Inflammatory macrophage treated with lipopolysaccharide for 1 hour (primary cell): Measurements from ENCODE around the gene RTEL1.
"Not testable (repeated sequence)": the region's sequence is repeated elsewhere in the genome, so short reads cannot be mapped to it uniquely, and the experiment has no call there.

Source experiments
- DNase-seq, 2 donors: peaks; one replicate each; pipeline ENCODE4 v3.0.0-alpha.2; 2020 to 2022

Gene RTEL1

DNA sequence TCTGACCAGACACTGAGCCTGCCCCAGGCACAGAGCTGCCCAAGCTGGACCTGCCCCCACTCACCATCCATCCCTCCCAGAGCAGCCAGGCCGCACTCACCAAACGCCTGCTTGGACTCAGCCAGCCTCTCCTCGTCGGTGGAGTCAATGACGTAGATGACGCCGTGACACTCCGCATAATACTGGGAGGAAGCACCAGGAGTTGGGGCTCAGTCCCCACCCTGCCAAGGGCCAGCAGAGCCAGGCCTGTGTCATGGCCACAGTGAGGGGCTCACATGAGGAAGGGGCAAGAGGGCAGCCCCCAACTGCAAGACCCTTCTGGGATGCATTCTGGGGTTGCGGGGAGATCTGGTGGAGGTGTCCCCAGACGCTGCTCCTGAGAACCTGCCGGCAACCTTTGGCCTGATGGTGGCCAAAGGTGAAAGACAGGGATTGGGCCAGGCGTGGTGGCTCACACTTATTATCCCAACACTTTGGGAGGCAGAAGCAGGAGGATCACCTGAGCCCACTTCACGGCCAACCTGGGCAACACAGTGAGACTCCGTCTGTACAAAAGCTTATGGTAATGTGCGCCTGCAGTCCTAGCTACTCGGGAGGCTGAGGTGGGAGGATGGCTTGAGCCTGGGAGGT lies 44.0 kb downstream of the RTEL1 start:
- no peak for DNase-seq

DNA sequence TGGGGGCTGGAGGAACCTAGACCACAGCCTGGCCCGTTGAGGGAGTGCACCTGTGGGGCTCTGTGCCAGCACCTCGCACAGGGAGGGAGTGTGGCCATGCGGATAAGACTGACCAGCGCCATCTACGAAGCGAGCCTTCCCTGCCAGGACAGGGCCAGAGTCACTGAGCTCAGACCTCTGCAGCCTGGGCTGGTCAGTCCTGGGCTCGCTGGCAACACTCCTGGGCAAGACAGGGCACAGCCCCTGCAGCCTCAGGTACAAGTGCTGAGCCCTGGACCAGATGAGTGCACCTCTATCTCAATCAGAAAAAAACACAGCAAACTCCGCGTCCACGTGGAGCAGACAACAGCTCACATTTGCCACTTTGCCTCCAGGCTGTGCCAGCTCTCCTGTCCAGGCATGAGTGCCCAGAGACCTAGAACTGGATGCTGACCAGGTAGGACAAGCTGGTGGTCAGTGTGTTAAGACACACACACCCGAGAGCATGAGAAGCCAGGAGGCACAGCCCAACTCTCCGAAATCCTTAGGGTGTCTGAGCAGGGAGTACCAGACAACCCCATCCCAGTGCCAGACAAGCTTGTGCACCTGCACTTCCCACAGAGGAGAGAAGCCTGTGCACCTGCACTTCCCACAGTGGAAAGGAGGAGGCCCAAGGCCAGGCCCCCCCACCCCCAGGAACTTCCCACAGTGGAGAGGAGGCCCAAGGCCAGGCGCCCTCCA lies 44.8 kb downstream of the RTEL1 start:
- no peak for DNase-seq

DNA sequence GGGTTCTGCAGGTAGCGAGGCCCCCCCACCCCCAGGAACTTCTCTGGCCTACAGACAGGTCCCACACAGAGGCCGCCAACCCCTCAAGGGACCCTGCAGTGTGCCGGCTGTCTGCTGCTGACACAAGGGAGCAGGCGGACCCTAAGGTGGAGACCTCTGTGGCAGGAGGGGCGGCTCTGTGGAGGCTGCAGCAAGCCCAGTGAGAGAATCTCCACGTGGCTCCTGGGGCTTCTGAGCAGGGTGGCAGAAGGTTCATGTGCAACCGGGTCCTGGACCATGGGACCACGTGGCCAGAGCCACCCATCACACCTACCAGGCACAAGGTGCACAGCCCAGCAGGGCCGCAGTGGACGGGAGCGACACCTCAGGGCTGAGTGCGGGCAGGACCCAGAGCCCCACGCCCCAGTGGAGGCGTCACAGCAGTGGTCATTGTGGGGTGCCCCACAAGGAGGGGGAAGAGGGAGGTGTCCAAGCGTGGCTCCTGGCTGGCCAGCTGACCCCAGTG lies 45.4 kb downstream of the RTEL1 start:
- DNase-seq, result no peak

DNA sequence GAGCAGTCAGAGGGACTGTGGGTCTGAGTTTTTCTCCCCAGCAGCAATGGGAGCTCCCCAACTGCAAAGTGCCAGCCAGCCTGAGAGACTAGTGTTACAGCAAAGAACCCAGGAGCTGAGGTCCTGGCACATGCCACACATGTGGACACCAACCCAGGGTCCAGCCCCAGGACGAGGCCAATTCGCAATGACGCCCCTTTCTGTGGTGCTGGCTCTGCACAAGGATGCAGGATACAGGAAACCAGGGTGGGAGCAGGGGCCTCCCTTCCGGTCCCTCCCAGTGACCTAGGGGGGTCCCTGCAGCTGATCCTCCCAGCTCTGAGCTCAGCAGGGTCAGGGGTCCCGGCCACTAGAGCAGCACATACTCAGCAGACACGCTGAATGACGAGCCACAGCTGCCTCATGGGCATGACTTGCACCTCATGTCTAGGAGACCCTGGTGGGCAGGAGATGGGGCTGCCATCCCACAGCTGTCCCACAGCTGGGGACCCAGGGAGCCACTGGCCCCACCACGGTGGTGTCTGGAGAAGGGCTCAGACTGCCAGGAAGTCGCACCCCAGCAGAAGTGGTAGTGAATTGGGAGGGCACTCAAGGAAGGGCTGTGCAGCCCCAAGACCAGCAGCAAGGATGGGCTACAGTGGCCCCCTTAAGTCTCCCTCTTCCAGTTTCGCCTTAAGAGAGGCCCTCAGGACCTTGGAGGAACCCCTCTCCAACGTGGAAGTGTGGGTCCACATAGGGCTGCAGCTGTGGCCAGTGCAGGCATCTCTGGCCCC lies 46.0 kb downstream of the RTEL1 start:
- DNase-seq, result no peak

DNA sequence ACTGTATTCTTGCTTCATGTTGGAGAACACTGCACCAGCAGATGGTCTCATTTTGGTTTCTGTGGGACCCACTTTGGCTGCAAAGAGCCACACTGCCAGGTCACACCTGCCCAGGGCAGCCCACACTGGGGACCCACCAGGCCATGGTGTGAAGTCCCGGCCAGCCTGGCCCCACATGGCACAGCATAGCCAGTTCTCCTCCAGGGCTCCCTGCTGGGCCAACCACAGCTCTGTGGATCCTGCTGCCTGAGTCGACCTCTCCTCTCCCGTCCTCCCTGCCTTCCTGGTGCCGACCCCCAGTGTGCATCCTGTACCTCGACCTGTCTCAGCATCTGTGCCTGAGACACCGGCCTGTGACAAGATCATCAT lies 46.6 kb downstream of the RTEL1 start:
- DNase-seq, result no peak

DNA sequence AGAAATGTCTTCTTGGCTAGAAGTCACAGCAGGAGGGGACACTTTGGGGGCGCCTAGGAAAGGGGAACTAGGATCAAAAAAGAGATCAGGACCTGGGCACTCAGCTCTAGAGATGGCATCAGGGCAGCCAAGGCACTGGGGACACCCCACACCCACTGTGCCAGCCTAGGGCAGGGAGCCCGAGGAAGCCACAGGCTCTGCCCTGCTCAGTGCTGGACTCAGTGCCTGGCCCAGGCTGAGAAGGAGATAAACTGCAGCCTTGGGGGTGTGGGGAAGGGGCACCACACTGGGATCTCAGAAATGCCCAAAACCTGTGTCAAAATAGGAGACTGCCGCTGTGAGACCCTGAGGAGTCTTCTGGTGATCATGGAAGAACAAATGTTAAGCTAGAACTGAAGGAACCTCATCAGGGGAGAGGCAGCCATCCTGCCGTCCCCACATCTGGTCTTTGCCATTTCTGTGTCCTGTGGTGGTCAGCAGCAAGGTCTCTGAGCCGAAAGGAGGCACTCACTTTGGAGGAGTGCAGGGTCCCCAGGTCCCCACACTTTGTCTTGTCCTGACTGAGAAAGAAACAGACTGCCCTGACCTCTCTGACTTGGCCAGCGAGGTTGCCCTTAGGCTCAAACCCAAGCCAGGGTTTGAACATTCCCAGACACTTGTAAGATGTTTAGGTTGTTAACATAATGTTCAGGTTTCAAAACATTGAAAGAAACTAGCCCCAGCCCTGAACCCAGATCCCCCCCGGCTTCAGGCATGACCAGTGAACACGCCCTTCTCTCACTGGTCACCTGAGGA lies 47.3 kb downstream of the RTEL1 start:
- DNase-seq, result no peak

DNA sequence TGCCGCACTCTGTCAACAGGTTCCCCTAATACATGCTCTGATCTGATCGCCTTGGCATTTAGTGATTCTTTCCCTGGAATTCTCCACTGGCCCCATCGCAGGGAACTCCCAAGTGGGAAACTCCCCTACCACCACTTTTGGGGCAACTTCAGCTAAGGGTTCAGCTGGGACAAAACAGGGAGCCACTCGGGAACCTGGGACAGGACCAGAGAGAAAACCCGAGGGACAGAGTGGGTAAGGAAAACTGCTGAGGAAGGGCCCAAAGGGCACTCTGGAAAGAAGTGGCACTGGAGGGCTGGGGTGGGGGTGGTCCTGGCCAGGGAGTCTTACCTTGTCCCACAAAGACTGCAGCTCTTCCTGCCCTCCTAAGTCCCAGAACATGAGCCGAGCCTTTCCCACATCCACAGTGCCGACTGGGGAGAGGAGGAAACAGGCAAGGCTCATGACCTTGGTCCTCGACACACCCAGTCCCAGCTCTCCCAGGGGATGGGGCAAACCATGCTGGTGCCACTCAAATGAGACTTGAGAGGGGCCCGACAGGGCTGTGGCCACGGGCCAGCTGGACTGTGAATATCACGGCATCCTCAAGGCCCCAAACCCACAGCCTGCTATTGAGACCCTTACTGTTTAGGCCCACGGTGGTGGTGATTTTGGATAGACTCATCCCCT lies 48.0 kb downstream of the RTEL1 start:
- no peak for DNase-seq

DNA sequence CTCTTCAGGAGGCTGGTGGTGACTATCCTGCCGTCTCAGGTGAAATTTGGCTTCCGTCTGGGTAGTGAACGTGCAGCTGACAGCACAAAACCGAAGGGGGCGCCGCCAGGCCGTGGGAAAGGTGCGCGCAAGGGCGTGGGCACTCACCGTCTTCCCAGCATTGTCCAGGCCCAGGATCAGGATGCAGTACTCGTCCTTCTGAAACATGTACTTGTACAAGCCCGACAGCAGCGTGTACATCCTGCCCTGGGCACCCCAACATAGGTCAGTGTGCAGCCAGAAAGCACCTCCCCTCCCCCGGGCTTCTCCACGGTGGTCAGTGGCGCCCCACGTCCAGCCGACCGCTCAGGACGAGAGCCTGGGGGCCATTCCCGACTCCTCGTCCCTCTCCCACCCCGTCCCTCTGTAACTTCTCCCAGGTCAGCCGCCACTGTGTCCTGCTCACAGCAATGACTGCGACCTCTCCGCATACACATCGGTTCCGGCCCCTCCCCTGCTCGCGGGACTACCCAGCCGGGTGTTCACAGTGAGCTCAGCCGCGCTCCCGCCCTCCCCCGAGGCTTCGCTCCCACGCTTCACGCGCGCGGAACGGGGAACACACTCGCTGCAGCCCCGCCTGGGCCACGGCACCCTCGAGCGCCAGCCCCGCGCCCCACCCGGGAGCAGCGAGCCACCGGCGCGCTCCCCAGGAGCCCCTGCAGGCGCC lies 48.9 kb downstream of the RTEL1 start:
- DNase-seq, result peak; percentile 75 to 79

DNA sequence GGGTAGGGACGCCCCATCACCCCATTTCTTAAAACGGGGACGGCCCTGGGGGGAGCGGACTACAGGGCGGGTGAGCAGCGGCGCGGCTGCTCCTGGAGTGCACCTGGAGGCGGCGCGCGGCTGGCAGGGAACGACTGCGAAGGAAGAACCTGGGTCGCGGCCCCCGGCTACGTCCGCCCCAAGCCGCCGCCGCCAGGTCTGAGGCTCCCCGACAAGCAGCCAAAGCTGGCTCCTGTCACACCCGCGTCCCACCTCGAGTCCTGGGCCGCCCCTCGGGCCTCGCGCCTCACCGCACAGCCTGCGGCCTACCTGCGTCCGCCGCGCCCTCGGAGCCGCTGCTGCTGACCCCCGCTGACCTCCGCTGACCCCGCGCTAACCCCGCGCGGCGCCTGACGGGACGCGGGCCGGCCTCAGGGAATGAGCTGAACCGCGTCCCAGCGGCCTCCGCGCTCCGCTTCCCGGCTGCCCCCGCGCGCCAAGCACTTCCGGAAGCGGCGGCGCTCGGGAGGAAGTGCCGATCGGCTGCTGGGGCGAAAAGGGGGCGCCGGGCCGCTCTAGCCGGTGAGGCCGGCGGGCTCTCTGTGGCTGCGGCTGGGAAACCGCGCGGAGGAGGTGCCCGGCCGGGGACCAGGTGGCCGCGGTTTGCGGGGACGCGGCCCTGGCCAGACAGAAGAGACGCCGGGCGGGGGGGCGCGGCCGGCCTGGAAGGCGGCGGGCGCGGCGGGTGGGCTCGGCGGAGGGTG lies 49.6 kb downstream of the RTEL1 start, which contains the start of the genes ARFRP1 and ZGPAT:
ARFRP1 (minus strand) TSS at position 419 of the 743 bp plus-strand sequence. CDS start 885 bp downstream, outside the sequence.
ZGPAT (plus strand) TSS at position 482 of the 743 bp plus-strand sequence. CDS start 542 bp downstream, outside the sequence.
- peak; percentile 86 to 92 for DNase-seq

DNA sequence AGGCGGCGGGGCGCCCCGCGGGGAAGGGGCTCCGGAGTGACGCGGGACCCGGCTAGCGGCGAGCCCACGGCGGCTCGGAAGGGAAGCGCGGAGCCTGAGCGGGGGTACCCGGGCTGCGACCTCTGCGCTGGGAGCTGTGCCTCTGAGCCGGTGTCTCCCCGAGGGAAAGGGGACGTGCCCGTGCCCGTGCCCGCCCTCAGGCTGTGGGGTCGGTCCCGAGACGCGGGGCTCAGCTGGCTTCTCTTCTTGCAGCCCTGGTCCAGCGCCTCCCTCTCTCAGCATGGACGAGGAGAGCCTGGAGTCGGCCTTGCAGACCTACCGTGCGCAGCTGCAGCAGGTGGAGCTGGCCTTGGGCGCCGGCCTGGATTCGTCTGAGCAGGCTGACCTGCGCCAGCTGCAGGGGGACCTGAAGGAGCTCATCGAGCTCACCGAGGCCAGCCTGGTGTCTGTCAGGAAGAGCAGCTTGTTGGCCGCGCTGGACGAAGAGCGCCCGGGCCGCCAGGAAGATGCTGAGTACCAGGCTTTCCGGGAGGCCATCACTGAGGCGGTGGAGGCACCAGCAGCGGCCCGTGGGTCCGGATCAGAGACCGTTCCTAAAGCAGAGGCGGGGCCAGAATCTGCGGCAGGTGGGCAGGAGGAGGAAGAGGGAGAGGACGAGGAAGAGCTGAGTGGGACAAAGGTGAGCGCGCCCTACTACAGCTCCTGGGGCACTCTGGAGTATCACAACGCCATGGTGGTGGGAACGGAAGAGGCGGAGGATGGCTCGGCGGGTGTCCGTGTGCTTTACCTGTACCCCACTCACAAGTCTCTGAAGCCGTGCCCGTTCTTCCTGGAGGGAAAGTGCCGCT lies 50.4 kb downstream of the RTEL1 start:
- DNase-seq, result no peak

DNA sequence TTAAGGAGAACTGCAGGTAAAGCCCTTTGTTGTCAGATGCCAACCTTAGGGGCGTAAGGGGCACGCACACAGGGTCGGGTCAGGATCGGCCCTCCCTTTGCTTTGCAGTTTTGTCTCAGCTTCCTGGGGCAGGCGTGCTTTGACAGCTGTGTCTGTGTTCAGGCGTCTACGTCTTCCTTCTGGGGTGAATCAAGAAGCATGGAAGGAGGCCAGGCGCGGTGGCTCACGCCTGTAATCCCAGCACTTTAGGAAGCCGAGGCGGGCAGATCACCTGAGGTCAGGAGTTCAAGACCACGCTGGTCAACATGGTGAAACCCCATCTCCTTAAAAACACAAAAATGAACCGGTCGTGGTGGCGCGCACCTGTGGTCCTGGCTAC lies 51.0 kb downstream of the RTEL1 start:
- DNase-seq, result no peak

DNA sequence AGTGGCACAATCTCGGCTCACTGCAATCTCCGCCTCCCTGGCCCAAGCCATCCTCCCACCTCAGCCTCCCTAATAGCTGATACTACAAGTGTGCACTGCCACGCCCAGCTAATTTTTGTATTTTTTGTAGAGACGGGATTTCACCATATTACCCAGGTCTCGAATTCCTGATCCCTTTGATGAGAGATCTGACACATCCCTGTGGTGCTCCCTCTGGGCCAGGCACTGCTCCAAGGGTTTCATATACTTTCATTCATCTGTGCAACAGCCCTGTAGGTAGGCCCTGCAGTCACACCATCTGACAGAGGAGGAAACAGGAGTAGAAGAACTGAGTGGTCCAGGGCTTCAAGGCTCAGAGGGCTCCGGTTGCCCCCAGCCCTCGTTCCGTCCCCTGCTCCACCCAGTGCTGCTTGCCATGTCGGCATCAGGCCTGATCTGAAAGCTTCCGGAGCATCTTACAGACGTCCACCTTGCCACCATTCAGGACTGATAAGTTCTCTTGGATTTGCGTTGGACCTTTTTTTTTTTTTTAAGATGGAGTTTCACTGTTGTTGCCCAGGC lies 53.1 kb downstream of the RTEL1 start:
- no peak for DNase-seq

DNA sequence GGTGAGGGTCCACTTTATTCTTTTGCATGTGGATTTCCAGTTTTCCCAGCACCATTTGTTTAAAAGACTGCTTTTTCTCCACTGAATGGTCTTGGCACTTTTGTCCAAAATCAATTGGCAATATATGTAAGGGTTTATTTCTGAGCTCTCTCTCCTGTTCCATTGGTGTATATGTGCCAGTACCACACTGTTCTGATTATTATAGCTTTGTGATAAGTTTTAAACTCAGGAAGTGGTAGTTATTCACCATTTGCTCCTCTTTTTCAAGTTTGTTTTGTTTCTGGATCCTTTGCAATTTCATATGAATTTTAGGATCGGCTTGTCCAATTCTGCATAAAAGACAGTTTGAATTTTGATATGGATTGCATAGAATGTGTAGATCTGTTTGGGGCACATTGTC lies 54.1 kb downstream of the RTEL1 start:
- DNase-seq, result no peak

DNA sequence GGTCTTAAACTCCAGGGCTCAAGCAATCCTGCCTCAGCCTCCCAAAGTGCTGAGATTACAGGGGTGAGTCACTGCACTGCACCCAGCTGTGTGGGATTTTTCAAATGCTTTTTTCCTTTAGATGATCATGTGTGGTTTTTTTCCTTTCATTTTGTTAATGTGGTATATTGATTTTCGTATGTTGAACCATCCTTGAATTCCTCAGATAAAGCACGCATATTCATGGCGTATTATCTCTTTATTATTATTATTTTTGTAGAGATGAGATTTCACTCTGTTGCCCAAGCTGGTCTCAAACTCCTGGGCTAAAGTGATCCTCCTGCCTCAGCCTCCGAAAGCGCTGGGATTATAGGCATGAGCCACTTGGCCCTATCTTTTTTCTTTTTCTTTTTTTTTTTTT lies 56.7 kb downstream of the RTEL1 start:
- no peak for DNase-seq

DNA sequence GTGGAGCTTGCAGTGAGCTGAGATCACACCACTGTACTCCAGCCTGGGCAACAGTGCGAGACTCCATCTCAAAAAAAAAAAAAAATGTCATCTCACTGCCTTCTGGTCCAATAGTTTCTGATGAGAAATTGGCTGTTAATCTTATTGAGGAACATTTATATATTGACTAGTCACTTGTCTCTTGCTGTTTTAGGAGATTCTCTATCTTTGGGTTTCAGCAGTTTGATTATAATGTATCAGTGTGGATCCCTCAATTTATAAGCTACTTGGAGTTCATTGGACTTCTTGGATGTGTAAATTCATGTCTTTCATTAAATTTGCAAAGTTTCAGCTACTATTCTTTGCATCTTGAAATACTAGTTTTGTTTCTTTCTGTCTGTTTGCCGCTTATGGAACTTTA lies 60.9 kb downstream of the RTEL1 start:
- no peak for DNase-seq

DNA sequence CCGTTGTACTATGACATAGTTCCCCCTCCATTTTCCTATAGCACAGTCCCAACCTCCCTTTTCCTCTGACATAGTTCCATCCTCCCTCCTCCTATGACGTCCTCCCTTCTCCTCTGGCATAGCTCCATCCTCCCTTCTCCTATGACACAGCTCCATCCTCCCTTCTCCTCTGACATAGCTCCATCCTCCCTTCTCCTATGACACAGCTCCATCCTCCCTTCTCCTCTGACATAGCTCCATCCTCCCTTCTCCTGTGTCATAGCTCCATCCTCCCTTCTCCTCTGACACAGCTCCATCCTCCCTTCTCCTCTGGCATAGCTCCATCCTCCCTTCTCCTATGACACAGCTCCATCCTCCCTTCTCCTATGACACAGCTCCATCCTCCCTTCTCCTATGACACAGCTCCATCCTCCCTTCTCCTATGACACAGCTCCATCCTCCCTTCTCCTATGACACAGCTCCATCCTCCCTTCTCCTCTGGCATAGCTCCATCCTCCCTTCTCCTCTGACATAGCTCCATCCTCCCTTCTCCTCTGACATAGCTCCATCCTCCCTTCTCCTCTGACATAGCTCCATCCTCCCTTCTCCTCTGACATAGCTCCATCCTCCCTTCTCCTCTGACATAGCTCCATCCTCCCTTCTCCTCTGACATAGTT lies 65.0 kb downstream of the RTEL1 start:
- DNase-seq, result not testable (repeated sequence)

DNA sequence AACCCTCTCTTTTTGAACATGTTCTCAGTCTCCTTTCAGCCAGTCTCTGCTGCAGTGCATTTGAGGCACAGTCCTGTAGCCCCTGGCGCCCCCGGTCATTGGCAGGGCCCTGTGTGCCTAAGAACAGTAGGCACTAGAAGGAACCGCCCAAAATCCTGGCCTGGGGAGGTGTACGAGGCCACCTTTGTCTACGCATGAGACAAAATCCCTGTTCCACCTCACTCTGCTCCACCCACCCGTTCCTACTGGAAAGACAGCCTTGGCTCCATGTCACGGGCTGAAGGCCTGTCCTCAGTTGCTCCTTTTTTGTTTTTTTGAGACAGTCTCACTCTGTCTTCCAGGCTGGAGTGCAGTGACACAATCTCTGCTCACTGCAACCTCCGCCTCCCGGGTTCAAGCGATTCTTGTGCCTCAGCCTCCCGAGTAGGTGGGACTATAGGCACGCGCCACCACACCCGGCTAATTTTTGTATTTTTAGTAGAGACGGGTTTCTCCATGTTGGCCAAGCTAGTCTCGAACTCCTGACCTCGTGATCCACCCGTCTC lies 72.1 kb downstream of the RTEL1 start:
- DNase-seq, result not testable (repeated sequence)

DNA sequence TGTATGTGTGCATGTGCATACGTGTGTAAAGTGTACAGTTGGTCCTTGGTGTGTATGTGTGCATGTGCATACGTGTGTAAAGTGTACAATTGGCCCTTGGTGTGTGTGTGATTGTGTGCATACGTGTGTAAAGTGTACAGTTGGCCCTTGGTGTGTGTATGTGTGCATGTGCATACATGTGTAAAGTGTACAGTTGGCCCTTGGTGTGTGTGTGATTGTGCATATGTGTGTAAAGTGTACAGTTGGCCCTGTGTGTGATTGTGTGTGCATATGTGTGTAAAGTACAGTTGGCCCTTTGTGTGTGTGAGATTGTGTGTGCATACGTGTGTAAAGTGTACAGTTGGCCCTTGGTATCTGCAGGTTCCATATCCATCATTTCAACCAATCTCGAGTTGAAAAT lies 73.3 kb downstream of the RTEL1 start:
- DNase-seq, result no peak
